Brain microvascular endothelial cell (primary cell): Measurements from ENCODE around the gene SEL1L.

Source experiments
- DNase-seq: peaks from one replicate; pipeline ENCODE4 v3.0.0-alpha.2; 2020
- H3K27ac ChIP-seq: fragments of 250-450 bp; sonication (Bioruptor Pico); 2 replicates; pipeline ENCODE4 v1.5.1; 2020; ENCODE audit warnings: mild to moderate bottlenecking, moderate library complexity
- H3K27me3 ChIP-seq: fragments of 250-450 bp; sonication (Bioruptor Pico); replicated peaks from 2 replicates; pipeline ENCODE4 v1.5.1; 2020; ENCODE audit warnings: mild to moderate bottlenecking
- H3K36me3 ChIP-seq: fragments of 250-450 bp; sonication (Bioruptor Pico); replicated peaks from 2 replicates; pipeline ENCODE4 v1.5.1; 2020; ENCODE audit warnings: mild to moderate bottlenecking
- H3K4me3 ChIP-seq: 2 replicates; pipeline ENCODE4 v1.5.1; 2011; ENCODE audit warnings: low read depth, mild to moderate bottlenecking, control low read depth, low read length, moderate library complexity
- in situ Hi-C: cut with HindIII; loops from 2 replicates; pipeline ENCODE4 v1.10.0; 2017; ENCODE audit warnings: low sequenced_read_pairs, low pct_ligation_motif_present
- TF ChIP-seq, protein P1 (sequence below): IDR thresholded peaks from 2 replicates; pipeline ENCODE4 v1.5.1; 2011; ENCODE audit warnings: low read depth, mild to moderate bottlenecking, moderate library complexity, low read length, control low read depth, inconsistent platforms; ENCODE audit errors: missing control alignments

SEL1L gene

DNA sequence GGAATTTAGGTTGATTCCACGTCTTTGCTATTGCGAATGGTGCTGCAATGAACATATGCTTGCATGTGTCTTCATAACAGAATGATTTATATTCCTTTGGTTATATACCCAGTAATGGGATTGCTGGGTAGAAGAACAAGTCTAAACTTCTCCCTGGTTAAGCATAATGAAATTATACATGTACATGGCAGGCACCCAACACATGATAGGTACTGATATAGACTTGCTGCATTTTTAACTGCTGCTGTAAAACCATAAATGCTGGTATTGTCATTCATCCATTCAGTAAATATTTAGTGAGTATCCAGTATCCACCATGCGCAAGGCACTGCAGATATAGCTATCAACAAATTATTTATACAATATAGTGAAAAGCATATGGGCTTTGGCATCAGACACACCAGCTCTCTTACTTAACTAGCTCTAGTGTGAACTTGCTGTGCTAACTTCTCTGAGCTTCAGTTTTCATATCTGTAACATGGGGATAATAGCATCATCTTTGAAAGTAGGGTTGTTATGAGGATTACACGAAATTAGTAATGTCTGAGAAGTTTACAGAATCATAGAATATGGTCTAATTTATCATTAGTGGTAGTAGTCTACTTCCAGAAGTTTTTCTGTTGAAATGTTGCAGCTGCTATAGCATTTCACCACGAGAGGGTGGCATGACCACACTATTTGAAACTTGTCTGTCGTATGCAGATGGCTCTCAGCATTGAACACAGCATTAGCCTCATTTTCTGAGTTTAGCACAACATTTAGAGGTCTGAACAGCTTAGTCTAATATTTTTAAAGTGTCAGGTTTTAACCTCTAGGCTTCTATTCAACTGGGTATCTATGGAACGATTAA, 32.0 kb upstream of the SEL1L start:
- no peak overlapping the region for H3K4me3 ChIP-seq
- no peaks in the 10 kb centered on the region for H3K27me3 ChIP-seq
- H3K27ac ChIP-seq = no peak overlapping the region
- H3K36me3 ChIP-seq = no peaks in the 10 kb centered on the region
- in situ Hi-C loops = no loop called here
- TF ChIP-seq, protein P1, sequence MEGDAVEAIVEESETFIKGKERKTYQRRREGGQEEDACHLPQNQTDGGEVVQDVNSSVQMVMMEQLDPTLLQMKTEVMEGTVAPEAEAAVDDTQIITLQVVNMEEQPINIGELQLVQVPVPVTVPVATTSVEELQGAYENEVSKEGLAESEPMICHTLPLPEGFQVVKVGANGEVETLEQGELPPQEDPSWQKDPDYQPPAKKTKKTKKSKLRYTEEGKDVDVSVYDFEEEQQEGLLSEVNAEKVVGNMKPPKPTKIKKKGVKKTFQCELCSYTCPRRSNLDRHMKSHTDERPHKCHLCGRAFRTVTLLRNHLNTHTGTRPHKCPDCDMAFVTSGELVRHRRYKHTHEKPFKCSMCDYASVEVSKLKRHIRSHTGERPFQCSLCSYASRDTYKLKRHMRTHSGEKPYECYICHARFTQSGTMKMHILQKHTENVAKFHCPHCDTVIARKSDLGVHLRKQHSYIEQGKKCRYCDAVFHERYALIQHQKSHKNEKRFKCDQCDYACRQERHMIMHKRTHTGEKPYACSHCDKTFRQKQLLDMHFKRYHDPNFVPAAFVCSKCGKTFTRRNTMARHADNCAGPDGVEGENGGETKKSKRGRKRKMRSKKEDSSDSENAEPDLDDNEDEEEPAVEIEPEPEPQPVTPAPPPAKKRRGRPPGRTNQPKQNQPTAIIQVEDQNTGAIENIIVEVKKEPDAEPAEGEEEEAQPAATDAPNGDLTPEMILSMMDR = peak; percentile 32
- DNase-seq = peak; percentile 5

DNA sequence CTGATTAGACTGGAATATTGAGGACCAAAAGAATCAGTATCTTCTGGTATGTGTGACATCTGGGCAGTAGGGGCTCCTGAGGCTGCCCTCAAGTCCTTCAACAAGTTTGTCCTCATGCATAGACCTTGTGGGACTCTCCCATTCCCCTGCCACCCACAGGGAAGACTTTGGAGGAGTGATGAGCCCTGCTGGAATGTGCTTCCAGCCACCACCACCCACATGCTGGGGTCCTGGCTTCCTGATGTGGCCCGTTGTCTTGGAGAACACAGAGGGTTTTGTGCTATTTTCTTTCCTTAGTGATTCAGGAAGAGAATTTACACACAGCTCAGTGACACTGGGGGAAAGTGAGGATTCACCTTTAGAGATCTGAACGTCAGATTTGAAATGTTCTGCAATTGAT, 29.2 kb upstream of the SEL1L start:
- no peak overlapping the region for H3K4me3 ChIP-seq
- no peaks in the 10 kb centered on the region for H3K27me3 ChIP-seq
- in situ Hi-C loops = no loop called here
- TF ChIP-seq, protein P1 = no peak
- DNase-seq = no peak
- no peak overlapping the region for H3K27ac ChIP-seq
- no peaks in the 10 kb centered on the region for H3K36me3 ChIP-seq

DNA sequence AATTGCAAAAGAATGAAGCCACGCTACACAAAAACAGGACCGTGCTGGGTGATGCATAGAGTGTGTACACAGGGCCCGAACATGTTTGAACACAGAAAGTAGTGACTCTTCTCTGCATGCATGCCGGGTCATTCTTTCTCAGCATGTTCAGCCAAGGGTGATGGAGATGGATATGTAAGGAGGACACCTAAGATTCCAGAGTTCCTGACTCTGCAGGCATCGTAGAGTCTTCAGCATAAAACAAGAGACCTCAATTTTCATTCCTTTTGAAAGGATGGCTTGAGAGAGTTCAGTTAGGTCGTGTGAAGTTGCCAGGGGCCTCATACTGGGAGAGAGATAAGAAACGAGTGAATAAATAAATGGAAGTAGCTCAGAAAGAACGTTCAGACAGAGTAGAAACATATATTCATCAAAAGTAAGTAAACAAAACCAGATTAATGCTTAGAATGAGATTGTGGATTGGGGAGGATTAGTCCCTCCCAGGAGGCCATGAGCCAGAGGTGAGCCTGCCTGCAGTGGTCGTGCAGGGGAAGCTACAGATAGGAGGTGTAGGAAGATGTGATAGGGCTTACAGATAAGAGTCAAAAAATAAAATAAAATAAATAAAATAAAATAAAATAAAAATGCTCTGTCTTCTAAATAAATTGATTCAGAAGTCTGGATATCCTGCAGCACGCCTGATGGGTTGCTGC, 27.6 kb upstream of the SEL1L start:
- in situ Hi-C loops = no loop called here
- Histone ChIP-seq H3K27ac (no peak overlapping the region), H3K36me3 (no peaks in the 10 kb centered on the region), H3K4me3 (no peak overlapping the region), H3K27me3 (no peaks in the 10 kb centered on the region)
- TF ChIP-seq, protein P1 = no peak
- DNase-seq = no peak

DNA sequence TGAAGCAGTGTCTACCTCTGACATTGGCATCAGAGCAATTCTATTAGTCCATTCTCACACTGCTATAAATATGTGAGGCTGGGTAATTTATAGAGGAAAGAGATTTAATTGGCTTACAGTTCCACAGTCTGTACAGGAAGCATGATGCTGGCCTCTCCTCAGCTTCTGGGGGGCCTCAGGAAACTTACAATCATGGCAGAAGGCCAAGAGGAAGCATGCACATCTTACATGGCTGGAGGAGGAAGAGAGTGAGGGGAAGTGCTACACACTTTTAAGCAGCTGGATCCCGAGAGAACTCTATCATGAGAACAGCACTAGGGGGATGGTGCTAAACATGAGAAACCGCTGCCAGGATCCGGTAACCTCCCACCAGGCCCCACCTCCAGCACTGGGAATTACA, 25.7 kb upstream of the SEL1L start:
- H3K27me3 ChIP-seq = no peaks in the 10 kb centered on the region
- no peak overlapping the region for H3K27ac ChIP-seq
- TF ChIP-seq, protein P1 = no peak
- in situ Hi-C loops = no loop called here
- H3K4me3 ChIP-seq = no peak overlapping the region
- H3K36me3 ChIP-seq = no peaks in the 10 kb centered on the region
- no peak for DNase-seq

DNA sequence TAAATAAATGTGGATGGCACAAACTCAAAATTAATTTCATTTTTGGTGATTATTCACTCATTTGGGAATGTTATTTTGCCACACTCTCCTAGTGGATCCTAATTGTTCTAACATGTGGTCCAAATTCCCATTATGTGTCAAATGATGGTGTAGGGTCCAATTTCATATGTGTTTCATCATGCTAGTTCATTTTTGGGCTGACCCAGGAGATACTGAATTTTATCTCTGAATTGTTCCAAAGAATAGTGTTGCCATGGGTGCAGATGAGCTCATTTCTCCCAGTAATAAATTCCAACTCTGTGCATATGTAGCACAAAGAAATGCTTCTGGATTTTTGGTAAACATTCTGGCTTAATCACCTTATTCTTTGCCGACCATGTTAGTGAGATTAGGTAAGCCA, 23.5 kb upstream of the SEL1L start:
- DNase-seq = no peak
- in situ Hi-C loops = no loop called here
- TF ChIP-seq, protein P1 = no peak
- Histone ChIP-seq H3K36me3 (no peaks in the 10 kb centered on the region), H3K27me3 (no peaks in the 10 kb centered on the region), H3K27ac (no peak overlapping the region), H3K4me3 (no peak overlapping the region)
